ENCODE measurements around the gene ECM1.
A peak's percentile ranks its signal among the peaks of the same experiment; 100 is the strongest.

Gene ECM1

DNA sequence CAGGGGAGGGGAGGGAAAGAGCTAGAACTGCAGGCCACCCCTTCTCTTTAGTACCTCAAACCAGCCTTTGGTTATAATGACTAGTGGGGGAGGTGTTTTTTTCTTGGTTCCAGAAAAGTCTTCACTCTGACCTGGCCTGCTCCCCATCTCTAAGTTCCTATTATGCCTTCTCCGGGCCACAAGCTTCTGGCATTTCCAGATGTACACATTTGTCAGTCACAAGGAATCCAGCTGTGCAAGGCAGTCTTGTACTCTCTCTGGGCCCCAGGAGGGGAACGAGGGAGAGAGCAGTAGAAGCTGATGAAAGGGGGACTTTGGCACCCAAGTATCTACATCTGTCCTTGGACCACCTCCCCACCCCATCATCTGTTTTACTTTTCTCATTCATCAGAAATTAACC is 4.9 kb downstream of the ECM1 start:
- DNase-seq (ENCODE audit: low read depth in 2 of 2), result no peak

GRCh38 chr1:150513351-150513791 is 5.5 kb downstream of the ECM1 start:
- DNase-seq (ENCODE audit: low read depth in 2 of 2), result no peak

GRCh38 chr1:150514260-150514659 is 6.4 kb downstream of the ECM1 start:
- DNase-seq (ENCODE audit: low read depth in 2 of 2), result no peak

DNA sequence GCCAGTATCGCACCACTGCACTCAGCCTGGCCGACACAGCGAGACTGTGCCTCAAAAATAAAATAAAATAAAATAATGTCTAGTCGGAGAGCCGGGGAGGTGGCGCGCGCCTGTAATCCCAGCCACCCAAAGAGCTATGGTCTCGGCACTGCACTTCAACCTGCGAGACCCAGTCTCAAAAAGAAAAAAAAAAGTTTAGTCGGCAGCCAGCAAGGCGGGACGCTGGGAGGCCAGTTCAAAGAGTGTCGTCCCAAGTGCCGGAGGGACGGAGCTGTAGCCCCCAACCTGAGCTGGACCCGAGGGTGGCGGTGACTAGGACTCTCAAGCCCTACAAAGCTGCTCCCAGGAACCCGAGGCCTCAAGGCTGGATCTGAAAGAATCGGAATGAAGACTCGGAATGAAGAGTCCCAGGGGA is 7.0 kb downstream of the ECM1 start:
- no peak for DNase-seq (ENCODE audit: low read depth in 2 of 2)

DNA sequence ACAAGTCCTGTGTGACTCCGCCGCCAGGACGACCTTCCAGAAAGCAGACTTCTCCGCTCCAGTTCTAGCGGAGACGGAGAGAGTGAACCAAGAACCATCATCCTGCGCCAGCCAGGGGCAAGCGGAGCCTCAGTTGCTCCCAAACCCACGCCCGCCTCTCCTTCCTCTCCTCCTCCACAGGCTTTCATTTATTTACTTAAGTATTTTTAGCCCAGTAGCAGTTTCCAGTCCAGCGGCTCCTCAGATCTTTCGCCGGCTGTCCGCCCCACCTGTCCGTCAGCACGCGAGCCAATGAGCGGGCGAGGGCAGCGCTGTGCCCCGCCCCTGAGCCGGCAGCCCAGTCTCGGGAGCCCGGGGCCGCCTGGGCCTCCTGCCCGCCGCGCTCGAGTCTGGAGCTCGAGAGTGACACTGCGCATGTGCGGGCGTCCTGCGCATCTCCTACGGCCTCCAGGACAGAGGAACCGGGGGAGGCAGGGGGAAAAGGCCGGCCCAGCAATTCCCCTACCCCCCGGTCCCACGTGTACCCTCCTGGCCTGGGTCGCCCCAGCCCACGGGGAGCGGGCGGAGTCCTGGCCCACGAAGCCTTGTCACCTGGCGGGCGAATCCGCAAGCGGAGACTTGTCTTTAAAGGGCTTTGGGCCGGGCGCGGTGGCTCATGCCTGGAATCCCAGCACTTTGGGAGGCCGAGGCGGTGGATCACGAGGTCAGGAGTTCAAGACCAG is 7.6 kb downstream of the ECM1 start, which contains the start of gene FALEC:
FALEC (plus strand) TSS at position 425 of the 722 bp plus-strand sequence.
- DNase-seq (ENCODE audit: low read depth in 2 of 2), result peak; percentile 81 to 84

DNA sequence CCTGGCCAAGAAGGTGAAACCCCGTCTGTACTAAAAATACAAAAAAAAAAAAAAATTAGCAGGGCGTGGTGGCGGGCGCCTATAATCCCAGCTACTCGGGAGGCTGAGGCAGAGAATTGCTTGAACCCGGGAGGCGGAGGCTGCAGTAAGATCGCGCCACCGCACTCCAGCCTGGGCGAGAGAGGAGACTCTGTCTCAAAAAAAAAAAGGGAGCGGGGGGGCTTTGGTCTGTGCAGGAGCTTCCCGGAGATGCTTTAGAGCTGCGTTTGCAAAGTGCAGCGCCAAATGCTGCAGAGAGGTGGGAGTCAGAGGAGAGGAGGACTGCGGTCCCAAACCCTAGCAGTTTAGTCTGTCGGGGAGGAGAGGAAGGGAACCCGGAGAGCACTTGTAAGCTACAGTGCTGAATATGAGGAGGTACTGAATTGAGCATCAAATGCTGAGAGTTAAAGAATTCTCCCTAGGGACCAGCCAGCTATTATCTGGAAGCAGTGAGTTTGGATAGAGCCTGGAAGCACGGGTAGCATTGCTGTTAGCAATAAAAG is 8.2 kb downstream of the ECM1 start:
- DNase-seq (ENCODE audit: low read depth in 2 of 2), result no peak

GRCh38 chr1:150516616-150517015 is 8.7 kb downstream of the ECM1 start:
- no peak for DNase-seq (ENCODE audit: low read depth in 2 of 2)

- no peak for DNase-seq (ENCODE audit: low read depth in 2 of 2)
Measured at GRCh38 chr1:150521196-150521968, 13.5 kb downstream of the ECM1 start.

DNA sequence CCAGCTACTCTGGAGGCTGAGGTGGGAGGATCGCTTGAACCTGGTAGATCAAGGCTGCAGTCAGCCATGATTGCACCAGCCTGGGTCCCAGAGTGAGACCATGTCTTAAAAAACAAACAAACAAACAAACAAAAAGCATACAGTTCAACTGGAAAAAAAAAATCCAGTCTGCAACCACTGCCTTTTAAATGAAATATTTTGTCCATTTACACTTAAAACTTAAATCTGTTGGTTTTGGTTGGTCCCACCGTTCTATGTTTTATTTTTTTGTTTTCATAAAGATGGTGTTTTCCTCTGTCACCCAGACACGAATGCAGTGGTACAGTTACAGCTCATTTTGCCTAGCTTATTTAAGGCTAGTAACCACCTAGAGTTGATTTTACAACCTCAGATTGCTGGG is 17.4 kb downstream of the ECM1 start:
- no peak for DNase-seq (ENCODE audit: low read depth in 2 of 2)

DNA sequence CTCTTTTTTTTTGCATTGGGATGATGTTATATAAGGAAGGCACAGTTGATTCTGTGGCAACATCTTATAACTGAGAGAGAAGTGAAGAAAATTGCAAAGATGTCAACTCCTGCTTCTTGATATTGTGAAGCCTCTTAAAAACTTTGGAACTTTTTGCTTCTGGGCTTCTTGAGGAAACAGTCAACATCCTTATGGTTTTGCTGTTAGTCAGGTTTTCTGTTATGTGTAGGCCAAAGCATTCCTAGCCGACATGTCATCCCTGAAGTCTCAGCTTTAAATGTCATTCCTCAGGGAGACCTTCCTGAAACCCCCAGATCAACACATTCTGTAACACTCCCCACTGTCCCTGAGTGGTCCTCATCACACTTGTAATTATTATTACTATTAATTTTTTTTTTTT is 20.3 kb downstream of the ECM1 start:
- DNase-seq (ENCODE audit: low read depth in 2 of 2), result no peak

DNA sequence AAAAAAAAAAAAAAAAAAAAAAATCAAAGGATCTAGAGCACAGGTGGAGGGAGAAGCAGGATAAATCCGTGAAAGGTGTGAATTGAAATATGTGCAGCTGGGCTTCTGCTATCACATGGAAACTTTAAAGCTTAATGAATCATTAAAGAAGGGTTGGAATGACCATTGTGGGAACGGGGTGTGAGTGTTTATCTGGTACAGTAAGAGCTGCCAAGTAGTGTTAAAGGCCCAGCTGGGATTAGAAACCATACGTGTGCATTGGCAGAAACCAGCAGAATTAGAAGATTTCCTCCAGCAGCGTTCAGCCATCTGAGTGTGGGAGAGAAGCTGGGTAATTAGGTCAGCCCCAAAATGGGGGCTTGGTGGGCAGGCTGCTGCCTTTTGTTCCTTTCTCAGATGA is 21.1 kb downstream of the ECM1 start:
- no peak for DNase-seq (ENCODE audit: low read depth in 2 of 2)

DNA sequence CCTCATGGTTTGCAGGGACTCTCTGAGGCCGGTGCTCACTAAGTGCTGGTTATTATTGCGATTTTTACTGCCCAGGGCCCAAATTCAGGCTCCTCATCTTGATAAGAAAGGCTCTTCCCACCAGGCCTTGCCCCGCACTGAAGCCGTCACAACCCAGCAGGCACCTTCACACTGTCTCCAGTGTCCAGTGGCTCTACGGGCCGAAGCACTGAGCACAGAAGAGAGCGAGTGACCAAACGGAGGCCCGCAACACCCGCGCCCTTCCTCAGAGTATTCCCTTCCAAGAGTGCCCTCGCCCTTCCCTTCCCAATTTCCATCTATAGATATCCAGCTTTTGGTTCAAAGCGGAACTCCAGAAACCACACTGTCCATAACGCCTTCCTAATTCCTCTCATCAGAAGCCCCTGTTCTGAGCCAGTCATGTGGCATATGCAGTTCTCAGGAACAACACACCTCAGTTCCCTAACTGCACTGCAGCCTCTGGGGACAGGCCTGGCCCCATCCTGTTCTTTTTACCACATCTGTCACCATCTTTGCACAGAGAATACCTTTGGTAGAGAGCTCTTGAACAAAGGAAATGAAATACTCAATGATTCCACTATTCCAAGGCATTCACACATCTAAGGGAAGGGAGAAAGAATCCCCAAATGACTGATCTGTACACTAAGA is 22.7 kb downstream of the ECM1 start:
- no peak for DNase-seq (ENCODE audit: low read depth in 2 of 2)

- DNase-seq (ENCODE audit: low read depth in 2 of 2), result no peak
Measured at GRCh38 chr1:150532860-150533259, 25.0 kb downstream of the ECM1 start.

GRCh38 chr1:150534002-150534401 is 26.1 kb downstream of the ECM1 start:
- DNase-seq (ENCODE audit: low read depth in 2 of 2), result no peak

- DNase-seq (ENCODE audit: low read depth in 2 of 2), result no peak
Measured at GRCh38 chr1:150535511-150536287, 27.8 kb downstream of the ECM1 start.

GRCh38 chr1:150536836-150537731 is 29.2 kb downstream of the ECM1 start:
- no peak for DNase-seq (ENCODE audit: low read depth in 2 of 2)

GRCh38 chr1:150537732-150538684 is 30.1 kb downstream of the ECM1 start:
- DNase-seq (ENCODE audit: low read depth in 2 of 2), result no peak

GRCh38 chr1:150543500-150544143 is 35.7 kb downstream of the ECM1 start:
- DNase-seq (ENCODE audit: low read depth in 2 of 2), result no peak

DNA sequence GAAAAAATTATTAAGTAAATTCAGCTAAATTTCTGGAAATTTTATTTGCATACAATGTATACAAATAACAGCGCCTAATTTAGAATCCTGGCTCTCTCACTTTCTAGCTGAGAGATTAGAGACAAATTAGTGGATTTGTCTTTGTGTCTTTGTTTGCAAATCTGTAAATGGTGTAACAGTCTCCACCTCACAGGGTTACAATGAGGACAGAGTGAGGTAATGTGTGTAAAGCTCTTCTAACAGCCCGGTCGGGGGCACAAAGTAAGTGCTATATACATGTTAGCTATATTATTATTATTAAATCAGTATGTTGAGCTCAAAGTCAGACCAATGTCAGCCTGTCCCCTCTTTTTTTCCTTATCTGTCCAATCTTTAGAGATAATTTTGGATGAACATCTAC is 36.3 kb downstream of the ECM1 start:
- no peak for DNase-seq (ENCODE audit: low read depth in 2 of 2)
